Thyroid gland (tissue), 4 donors: ENCODE results near the gene SEC22A.

Experiments used
- POLR2A ChIP-seq, 2 donors: fragments of 450-650 bp; IDR thresholded peaks; one replicate each; pipeline ENCODE4 v1.6.1; 2017; ENCODE audit warnings: antibody characterized with exemption in 2 of 2, mild to moderate bottlenecking in 2 of 2, moderate library complexity in 1 of 2
- TF ChIP-seq, protein P1 (sequence below), 6 experiments: fragments of 200-600 bp in 3 of 6; fragments of 450-650 bp in 3 of 6; sonication (generic) in 3 of 6; IDR thresholded peaks; one replicate each; pipeline ENCODE4 v1.5.1; 2016 to 2019; ENCODE audit warnings: antibody characterized with exemption in 6 of 6, mild to moderate bottlenecking in 2 of 6, inconsistent platforms in 1 of 6, moderate library complexity in 1 of 6

DNA sequence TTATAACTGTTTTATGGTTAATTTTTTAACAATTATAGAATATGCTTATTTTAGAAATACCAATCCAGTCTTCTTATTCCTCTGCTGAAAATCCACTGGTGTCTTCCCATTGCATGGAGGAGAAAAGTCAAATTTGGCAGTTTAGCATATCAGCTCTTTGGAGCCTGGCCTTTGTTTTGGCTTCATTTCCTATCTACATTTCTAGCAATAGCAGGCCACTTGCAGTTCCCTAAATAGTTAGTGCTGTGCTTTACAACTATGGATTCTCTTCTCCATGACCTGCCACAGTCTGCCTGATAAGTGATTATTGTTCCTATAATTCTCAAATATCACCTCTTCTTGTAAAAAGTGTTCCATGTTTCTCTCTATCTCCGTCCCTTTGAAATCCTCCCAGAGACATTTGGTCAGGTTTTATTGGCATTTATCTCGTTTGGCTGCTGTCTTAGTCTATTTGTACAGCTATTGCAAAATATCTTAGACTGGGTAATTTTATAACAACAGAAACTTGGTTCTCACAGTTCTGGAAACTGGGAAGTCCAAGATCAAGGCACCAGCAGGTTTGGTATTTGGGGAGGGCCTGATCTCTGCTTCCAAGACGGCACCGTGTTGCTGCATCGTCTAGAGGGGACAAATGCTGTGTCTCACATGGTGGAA lies 8.2 kb upstream of the SEC22A start:
- TF ChIP-seq POLR2A (IDR thresholded peaks at IDR 0.05), result no peak
- TF ChIP-seq, protein P1, sequence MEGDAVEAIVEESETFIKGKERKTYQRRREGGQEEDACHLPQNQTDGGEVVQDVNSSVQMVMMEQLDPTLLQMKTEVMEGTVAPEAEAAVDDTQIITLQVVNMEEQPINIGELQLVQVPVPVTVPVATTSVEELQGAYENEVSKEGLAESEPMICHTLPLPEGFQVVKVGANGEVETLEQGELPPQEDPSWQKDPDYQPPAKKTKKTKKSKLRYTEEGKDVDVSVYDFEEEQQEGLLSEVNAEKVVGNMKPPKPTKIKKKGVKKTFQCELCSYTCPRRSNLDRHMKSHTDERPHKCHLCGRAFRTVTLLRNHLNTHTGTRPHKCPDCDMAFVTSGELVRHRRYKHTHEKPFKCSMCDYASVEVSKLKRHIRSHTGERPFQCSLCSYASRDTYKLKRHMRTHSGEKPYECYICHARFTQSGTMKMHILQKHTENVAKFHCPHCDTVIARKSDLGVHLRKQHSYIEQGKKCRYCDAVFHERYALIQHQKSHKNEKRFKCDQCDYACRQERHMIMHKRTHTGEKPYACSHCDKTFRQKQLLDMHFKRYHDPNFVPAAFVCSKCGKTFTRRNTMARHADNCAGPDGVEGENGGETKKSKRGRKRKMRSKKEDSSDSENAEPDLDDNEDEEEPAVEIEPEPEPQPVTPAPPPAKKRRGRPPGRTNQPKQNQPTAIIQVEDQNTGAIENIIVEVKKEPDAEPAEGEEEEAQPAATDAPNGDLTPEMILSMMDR (IDR thresholded peaks at IDR 0.05), result no peak
